D721Med (cell line): ENCODE data around the gene LRRC28.

Experiments used
- DNase-seq: peaks from one replicate; pipeline ENCODE4 v3.0.0; 2011; ENCODE audit warnings: low spot score; ENCODE audit not compliant: insufficient read length
- FAIRE-seq: peaks from 2 replicates; lab custom pipeline; 2011; peaks lifted over from hg19 to GRCh38; lab: Jason Lieb, UNC
- CTCF ChIP-seq: IDR thresholded peaks from 2 replicates; pipeline ENCODE4 v1.5.1; 2012; ENCODE audit warnings: mild to moderate bottlenecking, control low read depth; ENCODE audit not compliant: insufficient read depth; ENCODE audit errors: missing control alignments

Gene LRRC28

GRCh38 chr15:99282121-99282520 is 30.8 kb downstream of the LRRC28 start:
- DNase-seq: no peak
- FAIRE-seq: no peak
- no peak for TF ChIP-seq CTCF

GRCh38 chr15:99282586-99282985 is 31.3 kb downstream of the LRRC28 start:
- TF ChIP-seq CTCF: no peak
- DNase-seq (no peak), FAIRE-seq (no peak)

- FAIRE-seq (no peak), DNase-seq (no peak)
- TF ChIP-seq CTCF: no peak
These were observed 32.4 kb downstream of the LRRC28 start for GRCh38 chr15:99283717-99284116.

- no peak for FAIRE-seq
- TF ChIP-seq CTCF: no peak
- no peak for DNase-seq
These were observed 40.4 kb downstream of the LRRC28 start for GRCh38 chr15:99291643-99292042.

- DNase-seq (no peak), FAIRE-seq (no peak)
- no peak for TF ChIP-seq CTCF
These were observed 44.6 kb downstream of the LRRC28 start for GRCh38 chr15:99295840-99296239.

- TF ChIP-seq CTCF: no peak
- DNase-seq (no peak), FAIRE-seq (no peak)
These were observed 45.1 kb downstream of the LRRC28 start for GRCh38 chr15:99296386-99296785.

- TF ChIP-seq CTCF: no peak
- no peak for FAIRE-seq
- no peak for DNase-seq
These were observed 52.6 kb downstream of the LRRC28 start for GRCh38 chr15:99303907-99304306.
